Measurements from ENCODE around the gene LGALS3BP. TPM values are rescaled to one million over a fixed set of nuclear protein-coding genes. Genes with fewer than 3 reads are reported as not detected.

The LGALS3BP gene
- total RNA-seq, 3 donors from 2014 or later, result 14.5 to 32.1 (median 29.9) TPM

DNA sequence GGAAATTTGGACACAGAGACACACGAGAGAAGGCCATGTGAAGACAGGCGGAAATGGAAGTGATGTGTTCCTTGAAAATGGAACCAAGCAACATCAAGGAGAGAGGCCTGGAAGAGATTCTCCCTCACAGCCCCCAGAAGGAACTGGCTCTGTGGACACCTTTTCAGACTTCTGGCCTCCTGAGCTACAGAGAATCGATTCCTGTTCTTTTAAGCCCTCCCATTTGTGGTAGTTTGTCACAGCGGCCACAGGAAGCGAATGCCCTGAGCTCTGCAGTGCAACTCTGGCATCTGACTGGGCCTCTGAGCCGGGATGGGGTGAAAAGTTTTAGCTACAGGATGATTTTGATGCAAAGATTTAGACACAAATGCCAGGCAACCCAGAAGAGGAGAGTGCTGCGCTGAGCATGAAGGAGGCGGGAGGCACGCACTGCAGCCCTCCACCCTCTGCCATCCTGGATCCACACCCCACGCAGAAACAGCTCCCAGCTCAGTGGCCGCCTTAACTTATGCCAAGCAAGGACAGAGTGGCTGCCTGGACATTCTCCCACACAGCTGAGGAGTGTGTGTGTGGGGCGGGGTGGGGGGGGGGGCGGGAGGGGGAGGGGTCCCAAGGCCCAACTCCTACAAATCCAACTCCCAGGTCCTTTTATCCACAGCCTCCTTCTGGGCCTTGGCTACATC is 56.8 kb downstream of the LGALS3BP start:
- DNase-seq, result no peak
- H3K4me1 Mint-ChIP-seq (ENCODE audit: low read depth), result peaks cover 11% of the 10 kb centered on the region
- H3K27me3 Mint-ChIP-seq (ENCODE audit: low read depth), result peaks cover 10% of the 10 kb centered on the region
- H3K4me3 Mint-ChIP-seq, result peak overlapping the region; percentile 61
- ATAC-seq, result no peak
- no peaks in the 10 kb centered on the region for H3K9me3 Mint-ChIP-seq
- H3K36me3 Mint-ChIP-seq (ENCODE audit: insufficient read depth), result no peaks in the 10 kb centered on the region

DNA sequence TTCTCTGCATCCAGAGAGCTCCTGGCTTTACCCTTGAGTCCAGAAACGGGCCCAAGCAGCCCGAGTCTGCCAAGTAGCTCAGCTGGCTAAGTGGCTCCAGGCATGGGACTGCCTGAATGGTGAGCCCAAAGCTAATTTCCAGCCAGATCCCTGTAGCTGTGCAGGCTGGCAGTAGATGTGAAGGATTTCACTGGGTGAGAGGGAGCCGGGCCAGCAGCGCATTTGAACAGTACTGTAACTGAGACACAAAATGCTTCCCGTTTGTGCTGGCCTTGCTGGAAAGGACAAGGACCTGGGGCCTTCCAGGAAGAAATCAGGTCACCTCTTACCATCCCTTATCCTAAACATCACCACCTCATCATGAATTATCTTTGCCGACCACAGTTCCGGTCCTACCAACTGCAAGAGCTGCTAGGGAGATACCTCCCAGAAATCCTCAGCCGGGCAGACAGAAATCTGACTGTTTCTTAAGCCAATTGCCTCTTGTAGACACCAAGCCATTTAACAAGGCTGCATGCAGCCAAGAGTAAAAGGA is 58.2 kb downstream of the LGALS3BP start:
- Mint-ChIP-seq H3K9me3 (no peaks in the 10 kb centered on the region), H3K4me1 (ENCODE audit: low read depth) (peaks cover 11% of the 10 kb centered on the region), H3K36me3 (ENCODE audit: insufficient read depth) (no peaks in the 10 kb centered on the region), H3K4me3 (no peak overlapping the region), H3K27me3 (ENCODE audit: low read depth) (peaks cover 9% of the 10 kb centered on the region)
- ATAC-seq, result no peak
- no peak for DNase-seq

Other genes starting within 250 kb of the LGALS3BP start
- 10 to 100 TPM; 55.9 to 99.3 (median 82.8) TPM for gene CYTH1, start 197.7 kb downstream of the LGALS3BP start, total RNA-seq
- gene USP36, start 139.1 kb downstream of the LGALS3BP start, total RNA-seq, result 100 to 1,000 TPM; 157 to 179 (median 170) TPM
- not detected for gene CEP295NL, start 76.7 kb downstream of the LGALS3BP start, total RNA-seq
- gene TIMP2, start 54.5 kb downstream of the LGALS3BP start, total RNA-seq, result 1 to 10 TPM in 1 of 3 donors, under 1 TPM in 2; 0.63 to 1.0 (median 0.81) TPM
- gene CANT1, start 29.8 kb upstream of the LGALS3BP start, total RNA-seq, result 10 to 100 TPM; 46.7 to 68.6 (median 55.5) TPM
- gene C1QTNF1, start 44.2 kb upstream of the LGALS3BP start, total RNA-seq, result under 1 TPM; 0.29 to 0.41 (median 0.38) TPM
- gene ENGASE, start 94.9 kb upstream of the LGALS3BP start, total RNA-seq, result 10 to 100 TPM; 26.1 to 34.3 (median 30.5) TPM